Activated naive CD4-positive, alpha-beta T cell treated with anti-CD3 and anti-CD28 coated beads, Interleukin-2, amount 10 ng/mL, durations not matched to agents 7 days and 5 days (primary cell): ENCODE data around the gene CTIF.

ENCODE experiments used
- CTCF ChIA-PET: fragments of 350-600 bp; sonication (Branson Sonifier 250); formaldehyde crosslinking; loops from one replicate; lab custom pipeline; 2021; ENCODE audit warnings: antibody characterized with exemption; lab: Charles Lee
- DNase-seq: peaks from one replicate; pipeline ENCODE4 v3.0.0-alpha.2; 2020
- H3K27ac Mint-ChIP-seq: one replicate; pipeline ENCODE4 v1.8.0; 2021; ENCODE audit warnings: mild to moderate bottlenecking, moderate library complexity, mixed read lengths
- H3K27me3 Mint-ChIP-seq: one replicate; pipeline ENCODE4 v1.8.0; 2021; ENCODE audit warnings: mild to moderate bottlenecking, mixed read lengths
- H3K36me3 Mint-ChIP-seq: one replicate; pipeline ENCODE4 v1.8.0; 2021; ENCODE audit warnings: mixed read lengths
- H3K4me1 Mint-ChIP-seq: one replicate; pipeline ENCODE4 v1.8.0; 2021; ENCODE audit warnings: mixed read lengths
- H3K4me3 Mint-ChIP-seq: one replicate; pipeline ENCODE4 v1.8.0; 2021; ENCODE audit warnings: mild to moderate bottlenecking, moderate library complexity, mixed read lengths
- H3K9me3 Mint-ChIP-seq: one replicate; pipeline ENCODE4 v1.8.0; 2021; ENCODE audit warnings: mixed read lengths

CTIF gene

GRCh38 chr18:48671561-48671945 lies 132.7 kb downstream of the CTIF start:
- CTCF ChIA-PET, result no interaction called here
- no peak overlapping the region for H3K27ac Mint-ChIP-seq
- H3K4me3 Mint-ChIP-seq, result no peak overlapping the region
- H3K27me3 Mint-ChIP-seq, result peaks cover 9% of the 10 kb centered on the region
- no peak for DNase-seq
- peaks cover 4% of the 10 kb centered on the region for H3K9me3 Mint-ChIP-seq
- no peaks in the 10 kb centered on the region for H3K4me1 Mint-ChIP-seq
- no peaks in the 10 kb centered on the region for H3K36me3 Mint-ChIP-seq

GRCh38 chr18:48672671-48673340 lies 134.0 kb downstream of the CTIF start:
- H3K27me3 Mint-ChIP-seq, result peaks cover 9% of the 10 kb centered on the region
- DNase-seq, result no peak
- CTCF ChIA-PET, result interaction anchor here (1.1 to 2.2 kb wide), 6 partner anchors 17 to 773 kb away, joined by 3 to 9 read pairs (median 4); no protein-coding TSS in a partner anchor
- no peak overlapping the region for H3K27ac Mint-ChIP-seq
- H3K36me3 Mint-ChIP-seq, result no peaks in the 10 kb centered on the region
- no peaks in the 10 kb centered on the region for H3K4me1 Mint-ChIP-seq
- H3K4me3 Mint-ChIP-seq, result no peak overlapping the region
- peaks cover 4% of the 10 kb centered on the region for H3K9me3 Mint-ChIP-seq

- DNase-seq, result no peak
- Mint-ChIP-seq H3K9me3 (peaks cover 4% of the 10 kb centered on the region), H3K27me3 (peaks cover 9% of the 10 kb centered on the region), H3K4me3 (no peak overlapping the region), H3K36me3 (no peaks in the 10 kb centered on the region), H3K27ac (no peak overlapping the region), H3K4me1 (no peaks in the 10 kb centered on the region)
- CTCF ChIA-PET, result interaction anchor here (1.1 to 2.2 kb wide), 7 partner anchors 17 to 773 kb away, joined by 3 to 9 read pairs (median 4); no protein-coding TSS in a partner anchor
Measured at GRCh38 chr18:48673456-48673852, 134.6 kb downstream of the CTIF start.

- no peak overlapping the region for H3K27ac Mint-ChIP-seq
- no peak for DNase-seq
- CTCF ChIA-PET, result interaction anchor here (0.6 to 2.2 kb wide), 13 partner anchors 16 to 1185 kb away, joined by 3 to 9 read pairs (median 3); no protein-coding TSS in a partner anchor
Measured at GRCh38 chr18:48673853-48674721, 135.3 kb downstream of the CTIF start.

GRCh38 chr18:48674758-48675351 lies 136.0 kb downstream of the CTIF start:
- Mint-ChIP-seq H3K4me3 (no peak overlapping the region), H3K4me1 (peaks cover 5% of the 10 kb centered on the region), H3K36me3 (no peaks in the 10 kb centered on the region), H3K27me3 (peaks cover 9% of the 10 kb centered on the region), H3K27ac (no peak overlapping the region), H3K9me3 (peaks cover 4% of the 10 kb centered on the region)
- no peak for DNase-seq
- CTCF ChIA-PET, result interaction anchor here (0.7 to 2.2 kb wide), 12 partner anchors 16 to 1184 kb away, joined by 3 to 9 read pairs (median 3); no protein-coding TSS in a partner anchor

More at GRCh38 chr18:48673853-48674721, 135.3 kb downstream of the CTIF start:
- Mint-ChIP-seq H3K27me3 (peaks cover 9% of the 10 kb centered on the region), H3K4me1 (peaks cover 5% of the 10 kb centered on the region), H3K4me3 (no peak overlapping the region), H3K9me3 (peaks cover 4% of the 10 kb centered on the region), H3K36me3 (no peaks in the 10 kb centered on the region)

GRCh38 chr18:48675352-48675761 lies 136.5 kb downstream of the CTIF start:
- Mint-ChIP-seq H3K36me3 (no peaks in the 10 kb centered on the region), H3K4me3 (no peak overlapping the region), H3K27ac (no peak overlapping the region), H3K4me1 (peaks cover 5% of the 10 kb centered on the region), H3K27me3 (peaks cover 9% of the 10 kb centered on the region), H3K9me3 (peaks cover 4% of the 10 kb centered on the region)
- DNase-seq, result peak; percentile 88
- CTCF ChIA-PET, result interaction anchor here (0.5 to 1.7 kb wide), 11 partner anchors 14 to 1184 kb away, joined by 3 to 4 read pairs (median 3); no protein-coding TSS in a partner anchor

- Mint-ChIP-seq H3K27me3 (peaks cover 9% of the 10 kb centered on the region), H3K4me1 (peaks cover 5% of the 10 kb centered on the region), H3K4me3 (no peak overlapping the region), H3K36me3 (no peaks in the 10 kb centered on the region), H3K27ac (no peak overlapping the region), H3K9me3 (peaks cover 4% of the 10 kb centered on the region)
- DNase-seq, result peak; percentile 11
- CTCF ChIA-PET, result interaction anchor here (0.5 to 1.7 kb wide), 8 partner anchors 14 to 774 kb away, joined by 3 to 4 read pairs (median 4); no protein-coding TSS in a partner anchor
Measured at GRCh38 chr18:48675912-48676311, 137.1 kb downstream of the CTIF start.

- H3K36me3 Mint-ChIP-seq, result no peaks in the 10 kb centered on the region
- no peak overlapping the region for H3K27ac Mint-ChIP-seq
- CTCF ChIA-PET, result interaction anchor here (0.8 to 1.0 kb wide), 3 partner anchors 330 to 563 kb away, joined by 3 to 5 read pairs (median 3); no protein-coding TSS in a partner anchor
- H3K27me3 Mint-ChIP-seq, result peaks cover 9% of the 10 kb centered on the region
- no peak overlapping the region for H3K4me3 Mint-ChIP-seq
- peaks cover 4% of the 10 kb centered on the region for H3K9me3 Mint-ChIP-seq
- H3K4me1 Mint-ChIP-seq, result peaks cover 5% of the 10 kb centered on the region
- peak; percentile 21 for DNase-seq
Measured at GRCh38 chr18:48676346-48676745, 137.5 kb downstream of the CTIF start.

GRCh38 chr18:48676756-48677368 lies 138.0 kb downstream of the CTIF start:
- CTCF ChIA-PET, result interaction anchor here (0.8 to 1.1 kb wide), 4 partner anchors 322 to 563 kb away, joined by 3 to 5 read pairs (median 3); no protein-coding TSS in a partner anchor
- H3K36me3 Mint-ChIP-seq, result no peaks in the 10 kb centered on the region
- no peak overlapping the region for H3K27ac Mint-ChIP-seq
- DNase-seq, result peak; percentile 77
- H3K4me3 Mint-ChIP-seq, result no peak overlapping the region
- H3K27me3 Mint-ChIP-seq, result peaks cover 9% of the 10 kb centered on the region
- no peaks in the 10 kb centered on the region for H3K9me3 Mint-ChIP-seq
- H3K4me1 Mint-ChIP-seq, result peaks cover 5% of the 10 kb centered on the region

- H3K27me3 Mint-ChIP-seq, result no peaks in the 10 kb centered on the region
- CTCF ChIA-PET, result interaction anchor here (0.7 to 1.1 kb wide), 3 partner anchors 343 to 560 kb away, joined by 3 to 5 read pairs (median 4); no protein-coding TSS in a partner anchor
- peaks cover 5% of the 10 kb centered on the region for H3K4me1 Mint-ChIP-seq
- H3K27ac Mint-ChIP-seq, result no peak overlapping the region
- no peak overlapping the region for H3K4me3 Mint-ChIP-seq
- no peaks in the 10 kb centered on the region for H3K36me3 Mint-ChIP-seq
- H3K9me3 Mint-ChIP-seq, result no peaks in the 10 kb centered on the region
- DNase-seq, result no peak
Measured at GRCh38 chr18:48678237-48679115, 139.6 kb downstream of the CTIF start.

- H3K9me3 Mint-ChIP-seq, result no peaks in the 10 kb centered on the region
- H3K36me3 Mint-ChIP-seq, result no peaks in the 10 kb centered on the region
- H3K4me1 Mint-ChIP-seq, result peaks cover 5% of the 10 kb centered on the region
- no peaks in the 10 kb centered on the region for H3K27me3 Mint-ChIP-seq
- DNase-seq, result no peak
- CTCF ChIA-PET, result interaction anchor here (0.7 to 1.1 kb wide), 2 partner anchors 342 to 492 kb away, joined by 3 to 4 read pairs; no protein-coding TSS in a partner anchor
- H3K4me3 Mint-ChIP-seq, result no peak overlapping the region
- H3K27ac Mint-ChIP-seq, result no peak overlapping the region
Measured at GRCh38 chr18:48679236-48679635, 140.4 kb downstream of the CTIF start.

GRCh38 chr18:48680339-48681250 lies 141.8 kb downstream of the CTIF start:
- Mint-ChIP-seq H3K9me3 (no peaks in the 10 kb centered on the region), H3K27ac (no peak overlapping the region), H3K4me3 (no peak overlapping the region), H3K4me1 (peaks cover 5% of the 10 kb centered on the region), H3K27me3 (no peaks in the 10 kb centered on the region), H3K36me3 (no peaks in the 10 kb centered on the region)
- no peak for DNase-seq
- CTCF ChIA-PET, result no interaction called here
